Panc1 (cell line): ENCODE measurements around the gene TTC34.

Experiments used
- CTCF ChIP-seq: fragments of 450-650 bp; IDR thresholded peaks from 2 replicates; pipeline ENCODE4 v1.5.1; 2017; ENCODE audit warnings: mild to moderate bottlenecking
- POLR2AphosphoS5 ChIP-seq: IDR thresholded peaks from 2 replicates; pipeline ENCODE4 v1.6.1; 2012; ENCODE audit warnings: mild to moderate bottlenecking, low read depth, low read length, moderate library complexity
- SIN3A ChIP-seq: IDR thresholded peaks from 2 replicates; pipeline ENCODE4 v1.6.1; 2012; ENCODE audit warnings: low read depth, mild to moderate bottlenecking, low read length, moderate library complexity, borderline replicate concordance; ENCODE audit not compliant: insufficient read depth

GRCh38 chr1:2803931-2804627 is 2.6 kb upstream of the TTC34 start:
- TF ChIP-seq POLR2AphosphoS5 (no peak), CTCF (no peak), SIN3A (no peak)
